SH-SY5Y (cell line): ENCODE measurements around the gene UNC13B.

Experiments
- GATA2 ChIP-seq: IDR thresholded peaks from 2 replicates; pipeline ENCODE4 v1.6.1; 2011; ENCODE audit warnings: mild to moderate bottlenecking, low read depth, low read length
- GATA3 ChIP-seq: IDR thresholded peaks from 2 replicates; pipeline ENCODE4 v1.6.1; 2011; ENCODE audit warnings: low read depth, mild to moderate bottlenecking, low read length, moderate library complexity

- TF ChIP-seq GATA2 (no peak), GATA3 (no peak)
Observed at GRCh38 chr9:35288778-35289177, 127.0 kb downstream of the UNC13B start.
